ENCODE measurements around the gene RBM44.
"Not testable (repeated sequence)": the region's sequence is repeated elsewhere in the genome, so short reads cannot be mapped to it uniquely, and the experiment has no call there.

The RBM44 gene

GRCh38 chr2:237783678-237784077 lies 14.9 kb upstream of the RBM44 start:
- DNase-seq (ENCODE audit: low read depth) = not testable (repeated sequence)

- DNase-seq (ENCODE audit: low read depth) = no peak
These were observed 11.6 kb upstream of the RBM44 start for GRCh38 chr2:237786936-237787335.

- no peak for DNase-seq (ENCODE audit: low read depth)
These were observed 8.2 kb upstream of the RBM44 start for GRCh38 chr2:237790353-237790752.

GRCh38 chr2:237791977-237792727 lies 6.4 kb upstream of the RBM44 start:
- DNase-seq (ENCODE audit: low read depth) = no peak

- DNase-seq (ENCODE audit: low read depth) = no peak
These were observed 1.3 kb upstream of the RBM44 start for GRCh38 chr2:237797253-237797652.

- no peak for DNase-seq (ENCODE audit: low read depth)
These were observed 465 bp downstream of the RBM44 start for GRCh38 chr2:237799060-237799428.

- DNase-seq (ENCODE audit: low read depth) = no peak
These were observed 2.9 kb downstream of the RBM44 start for GRCh38 chr2:237801466-237801865.

GRCh38 chr2:237806334-237806733 lies 7.8 kb downstream of the RBM44 start:
- DNase-seq (ENCODE audit: low read depth) = no peak

GRCh38 chr2:237815637-237816036 lies 17.1 kb downstream of the RBM44 start:
- DNase-seq (ENCODE audit: low read depth) = no peak

GRCh38 chr2:237816531-237816930 lies 18.0 kb downstream of the RBM44 start:
- DNase-seq (ENCODE audit: low read depth) = no peak

GRCh38 chr2:237818066-237818473 lies 19.5 kb downstream of the RBM44 start:
- no peak for DNase-seq (ENCODE audit: low read depth)

- DNase-seq (ENCODE audit: low read depth) = no peak
These were observed 20.7 kb downstream of the RBM44 start for GRCh38 chr2:237819231-237819630.

GRCh38 chr2:237820421-237820820 lies 21.8 kb downstream of the RBM44 start:
- no peak for DNase-seq (ENCODE audit: low read depth)

GRCh38 chr2:237823544-237823943 lies 25.0 kb downstream of the RBM44 start:
- no peak for DNase-seq (ENCODE audit: low read depth)

GRCh38 chr2:237824085-237824484 lies 25.5 kb downstream of the RBM44 start:
- DNase-seq (ENCODE audit: low read depth) = no peak

- no peak for DNase-seq (ENCODE audit: low read depth)
These were observed 28.9 kb downstream of the RBM44 start for GRCh38 chr2:237827421-237827987.

- DNase-seq (ENCODE audit: low read depth) = no peak
These were observed 31.9 kb downstream of the RBM44 start for GRCh38 chr2:237830522-237830921.

GRCh38 chr2:237833546-237833945 lies 35.0 kb downstream of the RBM44 start:
- DNase-seq (ENCODE audit: low read depth) = no peak

- DNase-seq (ENCODE audit: low read depth) = no peak
These were observed 36.8 kb downstream of the RBM44 start for GRCh38 chr2:237835372-237835771.

GRCh38 chr2:237841051-237841450 lies 42.5 kb downstream of the RBM44 start:
- no peak for DNase-seq (ENCODE audit: low read depth)

- DNase-seq (ENCODE audit: low read depth) = not testable (repeated sequence)
These were observed 50.4 kb downstream of the RBM44 start for GRCh38 chr2:237848940-237849339.

GRCh38 chr2:237854295-237854694 lies 55.7 kb downstream of the RBM44 start:
- DNase-seq (ENCODE audit: low read depth) = no peak

- DNase-seq (ENCODE audit: low read depth) = no peak
These were observed 59.2 kb downstream of the RBM44 start for GRCh38 chr2:237857791-237858190.

Data from activated gamma-delta T cell treated with anti-CD3 and anti-CD28 coated beads, Interleukin-2, amount 50 U/mL, for 16 hours (primary cell).